Measurements from ENCODE around the gene CHCHD1.
"Not testable (repeated sequence)": the region's sequence is repeated elsewhere in the genome, so short reads cannot be mapped to it uniquely, and the experiment has no call there.

Gene CHCHD1

GRCh38 chr10:73789659-73790055 is 7.8 kb downstream of the CHCHD1 start:
- DNase-seq = no peak
- intact Hi-C loops (cut with DNase I) = no loop called here

GRCh38 chr10:73790886-73791625 is 9.2 kb downstream of the CHCHD1 start:
- intact Hi-C loops (cut with DNase I) = no loop called here
- DNase-seq = no peak

- intact Hi-C loops (cut with DNase I) = no loop called here
- DNase-seq = no peak
Measured at GRCh38 chr10:73791871-73792400, 10.1 kb downstream of the CHCHD1 start.

- intact Hi-C loops (cut with DNase I) = no loop called here
Measured at GRCh38 chr10:73793456-73793855, 11.6 kb downstream of the CHCHD1 start.

GRCh38 chr10:73795491-73795890 is 13.6 kb downstream of the CHCHD1 start:
- DNase-seq; intact Hi-C loops (cut with DNase I): not testable (repeated sequence)

More at GRCh38 chr10:73793456-73793855, 11.6 kb downstream of the CHCHD1 start:
- no peak for DNase-seq

GRCh38 chr10:73796035-73796434 is 14.2 kb downstream of the CHCHD1 start:
- DNase-seq; intact Hi-C loops (cut with DNase I): not testable (repeated sequence)

- intact Hi-C loops (cut with DNase I) = no loop called here
Measured at GRCh38 chr10:73796766-73797165, 14.9 kb downstream of the CHCHD1 start.

GRCh38 chr10:73797324-73798025 is 15.6 kb downstream of the CHCHD1 start:
- intact Hi-C loops (cut with DNase I) = no loop called here
- DNase-seq = no peak

More at GRCh38 chr10:73796766-73797165, 14.9 kb downstream of the CHCHD1 start:
- no peak for DNase-seq

- no peak for DNase-seq
- intact Hi-C loops (cut with DNase I) = no loop called here
Measured at GRCh38 chr10:73798087-73798486, 16.2 kb downstream of the CHCHD1 start.

- DNase-seq = no peak
Measured at GRCh38 chr10:73798927-73799560, 17.2 kb downstream of the CHCHD1 start.

GRCh38 chr10:73799899-73800559 is 18.2 kb downstream of the CHCHD1 start:
- intact Hi-C loops (cut with DNase I) = no loop called here
- DNase-seq = no peak

More at GRCh38 chr10:73798927-73799560, 17.2 kb downstream of the CHCHD1 start:
- intact Hi-C loops (cut with DNase I) = no loop called here

GRCh38 chr10:73800560-73801252 is 18.9 kb downstream of the CHCHD1 start:
- intact Hi-C loops (cut with DNase I) = no loop called here
- DNase-seq = peak in 1 of 10 donors; percentile 79

- intact Hi-C loops (cut with DNase I) = no loop called here
- DNase-seq = peak in 2 of 10 donors; percentile 70 to 83
Measured at GRCh38 chr10:73801253-73801590, 19.4 kb downstream of the CHCHD1 start.

GRCh38 chr10:73802276-73802991 is 20.6 kb downstream of the CHCHD1 start:
- intact Hi-C loops (cut with DNase I) = no loop called here
- peak in 1 of 10 donors; percentile 70 for DNase-seq

- DNase-seq = no peak
- intact Hi-C loops (cut with DNase I) = no loop called here
Measured at GRCh38 chr10:73803680-73804286, 21.9 kb downstream of the CHCHD1 start.

GRCh38 chr10:73806176-73806950 is 24.5 kb downstream of the CHCHD1 start:
- DNase-seq = peak in 2 of 10 donors; percentile 14 to 55
- intact Hi-C loops (cut with DNase I) = no loop called here

- intact Hi-C loops (cut with DNase I) = no loop called here
- DNase-seq = peak in 2 of 10 donors; percentile 61 to 71
Measured at GRCh38 chr10:73807471-73807870, 25.6 kb downstream of the CHCHD1 start.

Data from posterior cingulate gyrus (tissue), 11 donors.